Measurements from ENCODE around the gene ADGRD1. TPM values are rescaled to one million over a fixed set of nuclear protein-coding genes. Genes with fewer than 3 reads are reported as not detected.

ADGRD1 gene
- polyA plus RNA-seq, 3 donors, result 4.7 to 17.9 (median 4.9) TPM

GRCh38 chr12:131155131-131155530, 201.4 kb downstream of the ADGRD1 start:
- no peaks in the 10 kb centered on the region for H3K27me3 ChIP-seq (ENCODE audit: control insufficient read depth in 2 of 2, insufficient read depth in 2 of 2, low read length in 2 of 2)
- DNase-seq, result no peak
- Mint-ChIP-seq H3K4me1 (no peaks in the 10 kb centered on the region), H3K36me3 (no peaks in the 10 kb centered on the region), H3K27ac (no peak overlapping the region), H3K27me3 (ENCODE audit: low read depth in 3 of 3) (peaks cover 2 to 6% (median 3%) of the 10 kb centered on the region in 3 donors), H3K4me3 (no peak overlapping the region), H3K9me3 (peaks cover 0 to 4% (median 0%) of the 10 kb centered on the region in 7 donors)
- no peak for TF ChIP-seq CTCF (IDR thresholded peaks at IDR 0.05)
- no peaks in the 10 kb centered on the region for H3K36me3 ChIP-seq (replicated peaks in 1 of 2; ENCODE audit: control insufficient read depth in 1 of 2, insufficient read depth in 2 of 2, low read length in 2 of 2)
- no peaks in the 10 kb centered on the region for H3K79me2 ChIP-seq (ENCODE audit: insufficient read depth, low read length)
- WGBS (ENCODE audit: insufficient coverage), result 87% methylated on average over 5 of the region's 6 CpGs
- intact Hi-C loops (cut with micrococcal nuclease), result no loop called here
- H3K4me2 ChIP-seq (replicated peaks; ENCODE audit: extremely low read depth, low read length, poor library complexity, severe bottlenecking), result no peak overlapping the region
- no peaks in the 10 kb centered on the region for H3K9me3 ChIP-seq (replicated peaks in 1 of 2; ENCODE audit: control insufficient read depth in 1 of 2, insufficient read depth in 1 of 2, low read length in 2 of 2)
- H3K27ac ChIP-seq (ENCODE audit: low read depth in 1 of 2, low read length in 2 of 2), result no peak overlapping the region
- no peak overlapping the region for H3K9ac ChIP-seq (ENCODE audit: insufficient read depth, low read length, poor library complexity, severe bottlenecking)
- no peaks in the 10 kb centered on the region for H3K4me1 ChIP-seq (ENCODE audit: control insufficient read depth in 1 of 2, insufficient read depth in 2 of 2, low read length in 2 of 2)
- H2AFZ ChIP-seq (ENCODE audit: insufficient read depth, low read depth, low read length, poor library complexity, severe bottlenecking), result no peak overlapping the region
- no peaks in the 10 kb centered on the region for H4K20me1 ChIP-seq (ENCODE audit: insufficient read depth, low read length)
- no peak overlapping the region for H3K4me3 ChIP-seq (replicated peaks in 1 of 3; ENCODE audit: low read depth in 2 of 3, low read length in 3 of 3)

- Mint-ChIP-seq H3K4me3 (no peak overlapping the region), H3K27ac (no peak overlapping the region), H3K36me3 (no peaks in the 10 kb centered on the region), H3K27me3 (ENCODE audit: low read depth in 3 of 3) (peaks cover 2 to 3% (median 3%) of the 10 kb centered on the region in 3 donors), H3K4me1 (no peaks in the 10 kb centered on the region), H3K9me3 (peaks cover 0 to 2% (median 0%) of the 10 kb centered on the region in 7 donors)
- no peak for TF ChIP-seq CTCF (IDR thresholded peaks at IDR 0.05)
- H3K27ac ChIP-seq (ENCODE audit: low read depth in 1 of 2, low read length in 2 of 2), result no peak overlapping the region
- H3K4me1 ChIP-seq (ENCODE audit: control insufficient read depth in 1 of 2, insufficient read depth in 2 of 2, low read length in 2 of 2), result no peaks in the 10 kb centered on the region
- no peak for DNase-seq
- H3K79me2 ChIP-seq (ENCODE audit: insufficient read depth, low read length), result no peaks in the 10 kb centered on the region
- H3K9me3 ChIP-seq (replicated peaks in 1 of 2; ENCODE audit: control insufficient read depth in 1 of 2, insufficient read depth in 1 of 2, low read length in 2 of 2), result no peaks in the 10 kb centered on the region
- H4K20me1 ChIP-seq (ENCODE audit: insufficient read depth, low read length), result no peaks in the 10 kb centered on the region
- H3K4me2 ChIP-seq (replicated peaks; ENCODE audit: extremely low read depth, low read length, poor library complexity, severe bottlenecking), result no peak overlapping the region
- H3K4me3 ChIP-seq (replicated peaks in 1 of 3; ENCODE audit: low read depth in 2 of 3, low read length in 3 of 3), result no peak overlapping the region
- H2AFZ ChIP-seq (ENCODE audit: insufficient read depth, low read depth, low read length, poor library complexity, severe bottlenecking), result no peak overlapping the region
- no peak overlapping the region for H3K9ac ChIP-seq (ENCODE audit: insufficient read depth, low read length, poor library complexity, severe bottlenecking)
- H3K27me3 ChIP-seq (ENCODE audit: control insufficient read depth in 2 of 2, insufficient read depth in 2 of 2, low read length in 2 of 2), result no peaks in the 10 kb centered on the region
- intact Hi-C loops (cut with micrococcal nuclease), result no loop called here
- no peaks in the 10 kb centered on the region for H3K36me3 ChIP-seq (replicated peaks in 1 of 2; ENCODE audit: control insufficient read depth in 1 of 2, insufficient read depth in 2 of 2, low read length in 2 of 2)
- 48% methylated on average over 2 of the region's 4 CpGs for WGBS (ENCODE audit: insufficient coverage)
Measured at GRCh38 chr12:131157743-131158142, 204.0 kb downstream of the ADGRD1 start.
